Suprapubic skin (tissue), 4 donors: ENCODE data around the gene HLCS. TPM values are rescaled to one million over a fixed set of nuclear protein-coding genes. Genes with fewer than 3 reads are reported as not detected.
"Not testable (repeated sequence)": the region's sequence is repeated elsewhere in the genome, so short reads cannot be mapped to it uniquely, and the experiment has no call there.

Source experiments
- DNase-seq, 2 donors: peaks; one replicate each; pipeline ENCODE4 v3.0.0-alpha.2; 2019; ENCODE audit warnings: low spot score in 2 of 2
- H3K27ac ChIP-seq: fragments of 200-600 bp; sonication (generic); one replicate; pipeline ENCODE4 v1.5.1; 2019
- H3K27me3 ChIP-seq: fragments of 200-600 bp; sonication (generic); one replicate; pipeline ENCODE4 v1.5.1; 2019
- H3K36me3 ChIP-seq: fragments of 200-600 bp; sonication (generic); one replicate; pipeline ENCODE4 v1.5.1; 2019
- H3K4me1 ChIP-seq: fragments of 200-600 bp; sonication (generic); one replicate; pipeline ENCODE4 v1.5.1; 2019
- H3K4me3 ChIP-seq: fragments of 200-600 bp; sonication (generic); one replicate; pipeline ENCODE4 v1.5.1; 2019; ENCODE audit warnings: mild to moderate bottlenecking
- H3K9me3 ChIP-seq: fragments of 200-600 bp; sonication (generic); one replicate; pipeline ENCODE4 v1.5.1; 2019
- CTCF ChIP-seq, 2 donors: fragments of 200-600 bp in 1 of 2; fragments of 450-650 bp in 1 of 2; sonication (generic) in 1 of 2; IDR thresholded peaks; one replicate each; pipeline ENCODE4 v1.5.1; 2016 to 2019; ENCODE audit warnings: antibody characterized with exemption in 2 of 2, mild to moderate bottlenecking in 1 of 2, moderate library complexity in 1 of 2
- EP300 ChIP-seq: sonication (generic); formaldehyde crosslinking; IDR thresholded peaks from one replicate; pipeline ENCODE4 v1.6.1; 2017; ENCODE audit warnings: antibody characterized with exemption
- POLR2A ChIP-seq, 2 donors: fragments of 450-650 bp; IDR thresholded peaks; one replicate each; pipeline ENCODE4 v1.6.1; 2017; ENCODE audit warnings: antibody characterized with exemption in 2 of 2, mild to moderate bottlenecking in 2 of 2, moderate library complexity in 2 of 2
- POLR2AphosphoS5 ChIP-seq, 3 donors: sonication (generic); formaldehyde crosslinking; IDR thresholded peaks; one replicate each; pipeline ENCODE4 v1.6.1; 2017; ENCODE audit warnings: antibody characterized with exemption in 3 of 3
- WGBS: methylation state at CpG from one replicate; pipeline ENCODE4 v1.1.5; 2018; 5-methylcytosine and 5-hydroxymethylcytosine counted together
- total RNA-seq, 4 donors: library from RNA; depleted of rRNA; stranded (reverse); fragments of >200 nt; gene quantifications; one replicate each; pipeline ENCODE4 v1.1.0, GENCODE V29; 2016

The HLCS gene
- total RNA-seq, 4 donors from 2014 or later = 8.4 to 16.1 (median 11.5) TPM

- no peaks in the 10 kb centered on the region for H3K27me3 ChIP-seq
- WGBS = 96% methylated on average over 13 of the region's 13 CpGs
- DNase-seq = no peak
- no peaks in the 10 kb centered on the region for H3K36me3 ChIP-seq
- no peak overlapping the region for H3K4me3 ChIP-seq
- TF ChIP-seq EP300 (no peak), POLR2A (IDR thresholded peaks at IDR 0.05) (no peak), POLR2AphosphoS5 (IDR thresholded peaks at IDR 0.05) (no peak), CTCF (IDR thresholded peaks at IDR 0.05) (no peak)
- H3K4me1 ChIP-seq = no peaks in the 10 kb centered on the region
- H3K27ac ChIP-seq = no peak overlapping the region
- no peaks in the 10 kb centered on the region for H3K9me3 ChIP-seq
Measured at GRCh38 chr21:36817732-36818450, 148.6 kb downstream of the HLCS start.

- H3K4me1 ChIP-seq = peaks cover 3% of the 10 kb centered on the region
- WGBS = 86% methylated on average over 9 of the region's 9 CpGs
- no peak for DNase-seq
- no peaks in the 10 kb centered on the region for H3K9me3 ChIP-seq
- no peaks in the 10 kb centered on the region for H3K27me3 ChIP-seq
- H3K36me3 ChIP-seq = no peaks in the 10 kb centered on the region
- TF ChIP-seq POLR2AphosphoS5 (IDR thresholded peaks at IDR 0.05) = no peak
- TF ChIP-seq CTCF (IDR thresholded peaks at IDR 0.05) = no peak
- TF ChIP-seq EP300 = no peak
- TF ChIP-seq POLR2A (IDR thresholded peaks at IDR 0.05) = no peak
- H3K4me3 ChIP-seq = no peak overlapping the region
- no peak overlapping the region for H3K27ac ChIP-seq
Measured at GRCh38 chr21:36816561-36817130, 149.8 kb downstream of the HLCS start.

GRCh38 chr21:36816026-36816425 is 150.4 kb downstream of the HLCS start:
- H3K9me3 ChIP-seq, H3K36me3 ChIP-seq, H3K4me1 ChIP-seq, H3K4me3 ChIP-seq, DNase-seq, H3K27ac ChIP-seq, H3K27me3 ChIP-seq: not testable (repeated sequence)

- WGBS = 100% methylated on average over 4 of the region's 4 CpGs
- Histone ChIP-seq H3K4me1 (peaks cover 6% of the 10 kb centered on the region), H3K27ac (no peak overlapping the region), H3K36me3 (no peaks in the 10 kb centered on the region), H3K9me3 (no peaks in the 10 kb centered on the region), H3K27me3 (no peaks in the 10 kb centered on the region), H3K4me3 (no peak overlapping the region)
- TF ChIP-seq EP300 = no peak
- DNase-seq = no peak
Measured at GRCh38 chr21:36815284-36815683, 151.2 kb downstream of the HLCS start.

- H3K4me1 ChIP-seq = peaks cover 6% of the 10 kb centered on the region
- no peak for TF ChIP-seq POLR2A (IDR thresholded peaks at IDR 0.05)
- no peak for TF ChIP-seq POLR2AphosphoS5 (IDR thresholded peaks at IDR 0.05)
- TF ChIP-seq CTCF (IDR thresholded peaks at IDR 0.05) = no peak
- no peak for TF ChIP-seq EP300
- H3K27ac ChIP-seq = no peak overlapping the region
- H3K9me3 ChIP-seq = no peaks in the 10 kb centered on the region
- H3K27me3 ChIP-seq = no peaks in the 10 kb centered on the region
- no peaks in the 10 kb centered on the region for H3K36me3 ChIP-seq
- no peak overlapping the region for H3K4me3 ChIP-seq
- 39% methylated on average over 3 of the region's 3 CpGs for WGBS
- DNase-seq = no peak
Measured at GRCh38 chr21:36813052-36813451, 153.4 kb downstream of the HLCS start.

- Histone ChIP-seq H3K4me1 (peaks cover 6% of the 10 kb centered on the region), H3K36me3 (no peaks in the 10 kb centered on the region), H3K9me3 (no peaks in the 10 kb centered on the region), H3K27me3 (no peaks in the 10 kb centered on the region), H3K27ac (no peak overlapping the region), H3K4me3 (no peak overlapping the region)
- TF ChIP-seq EP300 (no peak), POLR2AphosphoS5 (IDR thresholded peaks at IDR 0.05) (no peak), CTCF (IDR thresholded peaks at IDR 0.05) (no peak), POLR2A (IDR thresholded peaks at IDR 0.05) (no peak)
- no peak for DNase-seq
- 68% methylated on average over 5 of the region's 7 CpGs for WGBS
Measured at GRCh38 chr21:36811762-36812161, 154.7 kb downstream of the HLCS start.
